ENCODE results near the gene SYNM. TPM values are rescaled to one million over a fixed set of nuclear protein-coding genes. Genes with fewer than 3 reads are reported as not detected.

SYNM gene
- polyA plus RNA-seq, 1 experiment = 1.8 TPM

DNA sequence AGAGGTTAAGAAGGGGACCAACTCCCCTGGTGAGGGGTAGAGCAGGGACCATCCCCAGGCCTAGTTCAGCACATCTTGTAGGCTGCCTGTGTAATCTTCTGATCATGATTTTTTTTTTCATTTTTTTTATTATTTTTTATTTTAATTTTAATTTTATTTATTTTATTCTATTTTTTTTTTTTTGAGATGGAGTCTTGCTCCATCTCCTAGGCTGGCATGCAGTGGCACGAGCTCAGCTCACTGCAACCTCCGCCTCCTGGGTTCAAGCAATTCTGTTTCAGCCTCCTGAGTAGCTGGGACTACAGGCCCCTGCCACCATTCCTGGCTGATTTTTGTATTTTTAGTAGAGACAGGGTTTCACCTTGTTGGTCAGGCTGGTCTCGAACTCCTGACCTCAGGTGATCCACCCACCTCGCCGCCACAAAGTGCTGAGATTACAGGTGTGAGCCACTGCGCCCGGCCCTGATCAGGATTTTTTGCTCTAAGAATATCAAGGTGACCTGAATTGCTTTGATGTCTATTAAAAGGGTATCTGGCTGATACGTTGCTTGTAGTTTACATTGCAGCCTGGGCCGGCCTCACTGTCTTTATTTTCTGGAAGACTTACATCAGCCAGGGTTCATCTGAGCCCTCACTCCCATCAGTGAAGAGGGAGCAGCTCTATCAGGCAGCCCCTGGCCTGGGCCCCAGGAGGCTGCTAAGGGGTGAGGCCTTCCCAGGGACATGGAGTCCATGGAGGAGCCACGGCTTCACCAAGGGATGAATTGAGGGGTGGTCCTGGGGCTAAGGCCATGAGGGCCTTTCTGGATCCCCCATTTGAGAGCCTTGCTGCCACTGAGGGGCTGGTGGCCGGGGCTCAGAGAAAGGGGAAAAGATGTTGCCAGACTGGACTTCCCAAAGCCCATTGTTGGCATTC, 10.7 kb downstream of the SYNM start:
- TF ChIP-seq, protein P1, sequence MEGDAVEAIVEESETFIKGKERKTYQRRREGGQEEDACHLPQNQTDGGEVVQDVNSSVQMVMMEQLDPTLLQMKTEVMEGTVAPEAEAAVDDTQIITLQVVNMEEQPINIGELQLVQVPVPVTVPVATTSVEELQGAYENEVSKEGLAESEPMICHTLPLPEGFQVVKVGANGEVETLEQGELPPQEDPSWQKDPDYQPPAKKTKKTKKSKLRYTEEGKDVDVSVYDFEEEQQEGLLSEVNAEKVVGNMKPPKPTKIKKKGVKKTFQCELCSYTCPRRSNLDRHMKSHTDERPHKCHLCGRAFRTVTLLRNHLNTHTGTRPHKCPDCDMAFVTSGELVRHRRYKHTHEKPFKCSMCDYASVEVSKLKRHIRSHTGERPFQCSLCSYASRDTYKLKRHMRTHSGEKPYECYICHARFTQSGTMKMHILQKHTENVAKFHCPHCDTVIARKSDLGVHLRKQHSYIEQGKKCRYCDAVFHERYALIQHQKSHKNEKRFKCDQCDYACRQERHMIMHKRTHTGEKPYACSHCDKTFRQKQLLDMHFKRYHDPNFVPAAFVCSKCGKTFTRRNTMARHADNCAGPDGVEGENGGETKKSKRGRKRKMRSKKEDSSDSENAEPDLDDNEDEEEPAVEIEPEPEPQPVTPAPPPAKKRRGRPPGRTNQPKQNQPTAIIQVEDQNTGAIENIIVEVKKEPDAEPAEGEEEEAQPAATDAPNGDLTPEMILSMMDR (IDR thresholded peaks at IDR 0.05; ENCODE audit: insufficient read depth, low read depth, low read length) = no peak
- POLR2A ChIA-PET = no interaction called here

DNA sequence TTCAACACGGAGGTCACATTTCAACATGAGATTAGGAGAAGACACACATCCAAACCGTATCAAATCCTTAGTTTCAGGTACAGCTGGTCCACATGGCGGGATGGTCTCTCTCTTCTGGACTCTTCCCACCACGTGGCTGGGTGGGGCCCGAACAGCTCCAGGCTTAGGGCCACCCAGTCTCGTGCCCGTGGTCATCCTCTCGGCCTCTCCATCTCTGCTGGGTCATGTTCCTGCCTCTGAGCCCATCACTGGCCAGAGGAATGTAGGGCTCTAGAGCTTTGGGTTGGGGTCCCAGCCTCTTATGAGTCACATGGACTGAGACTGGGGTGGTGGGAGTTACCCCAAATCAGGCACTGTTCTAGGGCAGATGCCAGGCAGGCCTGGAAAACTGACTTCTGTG, 12.2 kb downstream of the SYNM start:
- CTCF ChIA-PET = no interaction called here
- no peaks in the 10 kb centered on the region for H3K27me3 ChIP-seq (ENCODE audit: control insufficient read depth, insufficient read depth, low read length)

More for the DNA sequence above, 10.7 kb downstream of the SYNM start:
- no peaks in the 10 kb centered on the region for H3K36me3 ChIP-seq (ENCODE audit: control insufficient read depth, insufficient read depth, low read length)
- no peak for DNase-seq (ENCODE audit: low read depth)
- H3K27me3 ChIP-seq (ENCODE audit: control insufficient read depth, insufficient read depth, low read length) = no peaks in the 10 kb centered on the region
- H3K4me3 ChIP-seq (ENCODE audit: low read depth, low read length) = no peak overlapping the region
- CTCF ChIA-PET = interaction anchor here (0.7 to 1.4 kb wide), 2 partner anchors 10 to 59 kb away, joined by 3 to 5 read pairs; partner anchors contain the start of gene SYNM

DNA sequence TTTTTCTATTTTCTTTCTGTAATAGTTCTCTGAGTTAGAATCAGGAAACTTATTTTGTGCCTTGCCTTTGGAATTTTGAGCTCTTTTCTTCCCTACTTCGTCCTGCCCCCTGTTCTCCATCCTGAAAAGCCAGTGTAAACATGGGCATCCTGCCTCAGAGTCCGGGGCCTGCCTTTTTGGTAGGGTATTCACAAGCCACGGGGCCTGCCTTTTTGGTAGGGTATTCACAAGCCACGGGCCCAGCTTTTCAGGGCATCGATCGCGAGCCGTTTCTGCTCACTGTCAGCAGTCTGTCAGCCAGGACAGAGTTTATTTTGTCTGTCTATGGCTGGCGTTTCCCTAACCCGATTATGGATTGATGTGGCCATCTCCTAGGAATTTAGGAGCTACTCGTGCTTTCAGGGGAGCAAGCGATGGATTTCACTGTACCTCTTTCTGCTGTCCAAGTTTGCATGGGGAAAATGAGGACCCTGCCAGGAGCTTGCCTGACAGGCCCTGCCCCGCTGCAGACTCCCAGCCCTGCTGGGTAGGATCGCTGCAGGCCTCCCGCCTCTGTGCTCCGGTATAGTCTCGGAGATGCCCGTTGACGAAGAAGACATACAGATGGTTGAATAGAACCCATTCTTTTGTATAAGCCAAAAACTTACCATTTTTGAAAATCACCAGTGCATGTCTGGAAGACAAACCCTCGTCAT, 12.8 kb downstream of the SYNM start:
- no peaks in the 10 kb centered on the region; the same call in 1 of the 2 replicates for H3K36me3 ChIP-seq (ENCODE audit: control insufficient read depth, insufficient read depth, low read length)
- TF ChIP-seq, protein P1 (IDR thresholded peaks at IDR 0.05; ENCODE audit: insufficient read depth, low read depth, low read length) = no peak
- H3K4me3 ChIP-seq (ENCODE audit: low read depth, low read length) = no peak overlapping the region
- ChIA-PET POLR2A (no interaction called here), CTCF (no interaction called here)
- no peak for DNase-seq (ENCODE audit: low read depth)
- H3K27me3 ChIP-seq (ENCODE audit: control insufficient read depth, insufficient read depth, low read length) = no peaks in the 10 kb centered on the region

More for the DNA sequence above, 12.2 kb downstream of the SYNM start:
- DNase-seq (ENCODE audit: low read depth) = no peak
- H3K4me3 ChIP-seq (ENCODE audit: low read depth, low read length) = no peak overlapping the region
- no peaks in the 10 kb centered on the region; the same call in 1 of the 2 replicates for H3K36me3 ChIP-seq (ENCODE audit: control insufficient read depth, insufficient read depth, low read length)
- POLR2A ChIA-PET = no interaction called here
- TF ChIP-seq, protein P1 (IDR thresholded peaks at IDR 0.05; ENCODE audit: insufficient read depth, low read depth, low read length) = no peak

DNA sequence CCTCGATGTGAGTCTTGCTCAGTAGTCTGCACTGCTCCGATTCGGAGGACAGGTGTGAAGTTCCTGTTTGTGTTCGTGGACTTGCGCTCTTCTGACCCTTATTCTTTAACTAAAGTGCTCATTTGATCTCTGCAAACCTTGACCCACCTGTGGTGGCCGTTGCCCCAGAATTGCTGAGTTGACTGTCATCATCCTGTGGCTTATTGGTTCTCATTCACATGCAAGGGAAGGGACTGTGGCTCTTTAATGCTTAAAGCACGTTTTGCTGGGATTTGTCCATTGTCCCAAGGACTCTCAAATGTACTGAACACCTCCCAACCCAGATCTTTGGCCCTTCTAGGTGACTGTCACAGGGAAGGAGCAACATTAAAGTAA, 13.4 kb downstream of the SYNM start:
- TF ChIP-seq, protein P1 (IDR thresholded peaks at IDR 0.05; ENCODE audit: insufficient read depth, low read depth, low read length) = no peak
- no peak for DNase-seq (ENCODE audit: low read depth)
- POLR2A ChIA-PET = no interaction called here
- CTCF ChIA-PET = no interaction called here
- Histone ChIP-seq H3K27me3 (ENCODE audit: control insufficient read depth, insufficient read depth, low read length) (no peaks in the 10 kb centered on the region), H3K36me3 (ENCODE audit: control insufficient read depth, insufficient read depth, low read length) (no peaks in the 10 kb centered on the region; the same call in 1 of the 2 replicates), H3K4me3 (ENCODE audit: low read depth, low read length) (no peak overlapping the region)

All from BJ (cell line).